GM23338 (cell line): ENCODE data around the gene CDC26. TPM values are rescaled to one million over a fixed set of nuclear protein-coding genes. Genes with fewer than 3 reads are reported as not detected.

Experiments used
- ATAC-seq: fragments of 200-7000 bp; cut with Tn5 transposase; 3 replicates; pipeline ENCODE4 v1.9.1; 2020
- DNase-seq: peaks from one replicate; pipeline ENCODE4 v3.0.0-alpha.2; 2015; ENCODE audit warnings: low spot score
- H2AFZ ChIP-seq: fragments of 200-600 bp; sonication (generic); 2 replicates; pipeline ENCODE4 v1.8.0; 2016; ENCODE audit warnings: antibody characterized with exemption, mild to moderate bottlenecking, moderate library complexity
- H3F3A ChIP-seq: fragments of 200-600 bp; sonication (generic); replicated peaks from 2 replicates; pipeline ENCODE4 v1.8.0; 2017; ENCODE audit warnings: antibody characterized with exemption, mixed run types, low read depth
- H3K27ac ChIP-seq: fragments of 200-600 bp; sonication (generic); 2 replicates; pipeline ENCODE4 v1.6.1; 2016; ENCODE audit warnings: low read depth
- H3K27me3 ChIP-seq: fragments of 200-600 bp; sonication (generic); 2 replicates; pipeline ENCODE4 v1.8.0; 2016; ENCODE audit warnings: mild to moderate bottlenecking, mixed run types, moderate library complexity; ENCODE audit not compliant: insufficient read depth
- H3K36me3 ChIP-seq: fragments of 200-600 bp; sonication (generic); 2 replicates; pipeline ENCODE4 v1.8.0; 2016; ENCODE audit warnings: mild to moderate bottlenecking; ENCODE audit not compliant: insufficient read depth
- H3K4me1 ChIP-seq: fragments of 200-600 bp; sonication (generic); 2 replicates; pipeline ENCODE4 v1.8.0; 2016; ENCODE audit warnings: mild to moderate bottlenecking, moderate library complexity; ENCODE audit not compliant: insufficient read depth
- H3K4me2 ChIP-seq: fragments of 200-600 bp; sonication (generic); 2 replicates; pipeline ENCODE4 v1.7.1; 2017; ENCODE audit warnings: mixed run types
- H3K4me3 ChIP-seq: fragments of 200-600 bp; sonication (generic); 2 replicates; pipeline ENCODE4 v1.6.1; 2016; ENCODE audit warnings: mixed run types
- H3K79me2 ChIP-seq: fragments of 200-600 bp; sonication (generic); replicated peaks from 2 replicates; pipeline ENCODE4 v1.8.0; 2017; ENCODE audit warnings: mild to moderate bottlenecking; ENCODE audit not compliant: insufficient read depth
- H3K9me2 ChIP-seq: fragments of 200-600 bp; sonication (generic); 2 replicates; pipeline ENCODE4 v1.8.0; 2017; ENCODE audit not compliant: insufficient read depth
- H4K20me1 ChIP-seq: fragments of 200-600 bp; sonication (generic); replicated peaks from 2 replicates; pipeline ENCODE4 v1.8.0; 2017; ENCODE audit warnings: mild to moderate bottlenecking; ENCODE audit not compliant: insufficient read depth
- H3K27ac Mint-ChIP-seq: 2 replicates; pipeline ENCODE4 v1.8.0; 2020; ENCODE audit warnings: inconsistent platforms, mild to moderate bottlenecking, moderate library complexity, mixed read lengths
- H3K27me3 Mint-ChIP-seq: 3 replicates; pipeline ENCODE4 v1.8.0; 2022; ENCODE audit warnings: low read depth, mild to moderate bottlenecking, moderate library complexity, mixed read lengths, inconsistent platforms; ENCODE audit not compliant: insufficient read depth, poor library complexity
- H3K36me3 Mint-ChIP-seq: 3 replicates; pipeline ENCODE4 v1.8.0; 2021; ENCODE audit warnings: low read depth, mild to moderate bottlenecking, inconsistent platforms, moderate library complexity, mixed read lengths
- H3K4me1 Mint-ChIP-seq: 3 replicates; pipeline ENCODE4 v1.8.0; 2020; ENCODE audit warnings: mild to moderate bottlenecking, inconsistent platforms, mixed read lengths
- H3K4me3 Mint-ChIP-seq: 3 replicates; pipeline ENCODE4 v1.8.0; 2021; ENCODE audit warnings: moderate library complexity, mild to moderate bottlenecking, inconsistent platforms, mixed read lengths
- H3K9me3 Mint-ChIP-seq: 3 replicates; pipeline ENCODE4 v1.8.0; 2020; ENCODE audit warnings: moderate library complexity, mild to moderate bottlenecking, inconsistent platforms, mixed read lengths
- CREB1 ChIP-seq: fragments of 250-450 bp; sonication (Bioruptor Pico); IDR thresholded peaks from 2 replicates; pipeline ENCODE4 v1.5.0; 2020; ENCODE audit warnings: low read depth, mild to moderate bottlenecking, moderate library complexity
- EZH2phosphoT487 ChIP-seq: fragments of 200-600 bp; sonication (generic); IDR thresholded peaks from one replicate; pipeline ENCODE4 v1.8.1; 2018; ENCODE audit warnings: antibody characterized with exemption; ENCODE audit not compliant: unreplicated experiment
- NANOG ChIP-seq: IDR thresholded peaks from 2 replicates; pipeline ENCODE4 v1.6.1; 2016; ENCODE audit warnings: antibody characterized with exemption, borderline replicate concordance
- POLR2AphosphoS5 ChIP-seq: IDR thresholded peaks from 2 replicates; pipeline ENCODE4 v1.6.1; 2016; ENCODE audit warnings: antibody characterized with exemption, low read depth
- STAT1 ChIP-seq: IDR thresholded peaks from one replicate; pipeline ENCODE4 v1.6.1; 2016; ENCODE audit warnings: antibody characterized with exemption; ENCODE audit not compliant: unreplicated experiment
- polyA plus RNA-seq: library from polyadenylated mRNA; unstranded; fragments of >200 nt; fragmentation: Nextera tagmentation; extraction: Ambion mirVana; gene quantifications from 2 replicates; pipeline ENCODE4 v1.2.1, GENCODE V29; 2016
- total RNA-seq: library from RNA; depleted of rRNA; stranded (reverse); fragments of >200 nt; shearing (Covaris generic); gene quantifications from 2 replicates; pipeline ENCODE4 v1.2.3, GENCODE V29; 2014
- TF ChIP-seq, protein P1 (sequence below): IDR thresholded peaks from one replicate; pipeline ENCODE4 v1.6.1; 2018; ENCODE audit warnings: antibody characterized with exemption; ENCODE audit not compliant: unreplicated experiment
- TF ChIP-seq, protein P2 (sequence below), 2 experiments: fragments of 200-600 bp in 1 of 2; sonication (generic) in 1 of 2; conservative IDR thresholded peaks; 2 replicates each; pipeline versions ENCODE4 v1.5.1 to v1.6.1; 2016 to 2017; ENCODE audit warnings: antibody characterized with exemption in 2 of 2, low read depth in 2 of 2, mild to moderate bottlenecking in 2 of 2, moderate library complexity in 1 of 2

Gene CDC26
- total and polyA plus RNA-seq, 2 experiments from 2014 or later, result 34.9 to 112 TPM

DNA sequence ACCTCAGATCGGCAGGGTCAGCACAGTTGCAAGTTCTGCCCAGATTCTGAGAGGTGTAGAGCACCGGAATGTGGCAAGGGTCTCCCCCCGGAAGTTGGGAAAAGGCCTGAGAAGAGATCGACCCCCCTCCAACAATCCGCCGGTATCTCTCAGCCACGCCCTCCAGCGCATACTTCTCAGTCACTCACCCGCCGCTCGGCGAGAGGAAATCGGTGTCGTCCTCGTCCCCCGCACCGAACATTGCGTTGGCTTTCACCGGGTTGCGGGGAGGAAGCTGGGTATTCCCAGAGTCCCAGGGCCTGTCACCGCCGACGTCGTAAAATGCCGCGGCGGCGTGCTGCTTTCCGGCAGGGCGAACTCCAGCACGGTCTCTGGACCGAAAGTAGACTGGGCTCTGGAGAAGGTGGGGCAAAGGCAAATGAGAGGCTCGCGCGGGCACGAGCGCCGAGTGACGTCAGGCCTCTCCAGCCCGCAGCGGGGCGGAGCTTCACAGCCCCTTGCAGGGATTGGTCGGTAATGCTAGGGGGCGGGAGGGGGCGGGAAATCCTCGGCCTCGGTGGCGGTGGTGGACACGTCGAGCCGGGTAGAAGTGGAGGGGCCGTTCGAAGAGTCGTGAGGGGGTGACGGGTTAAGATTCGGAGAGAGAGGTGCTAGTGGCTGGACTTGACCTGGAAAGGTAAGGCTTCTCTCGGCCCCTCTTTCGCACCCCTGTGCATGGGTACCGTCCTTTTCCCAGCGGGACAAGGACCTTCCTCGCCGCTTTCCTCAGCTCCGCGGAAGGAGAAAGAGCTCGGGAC, 54.2 kb downstream of the CDC26 start, which contains the start of the genes FKBP15 and SLC31A1 (continued):
- TF ChIP-seq STAT1 (no peak), NANOG (no peak), EZH2phosphoT487 (no peak), CREB1 (CRISPR knock-in tag) (peak; percentile 86)
- TF ChIP-seq, protein P1, sequence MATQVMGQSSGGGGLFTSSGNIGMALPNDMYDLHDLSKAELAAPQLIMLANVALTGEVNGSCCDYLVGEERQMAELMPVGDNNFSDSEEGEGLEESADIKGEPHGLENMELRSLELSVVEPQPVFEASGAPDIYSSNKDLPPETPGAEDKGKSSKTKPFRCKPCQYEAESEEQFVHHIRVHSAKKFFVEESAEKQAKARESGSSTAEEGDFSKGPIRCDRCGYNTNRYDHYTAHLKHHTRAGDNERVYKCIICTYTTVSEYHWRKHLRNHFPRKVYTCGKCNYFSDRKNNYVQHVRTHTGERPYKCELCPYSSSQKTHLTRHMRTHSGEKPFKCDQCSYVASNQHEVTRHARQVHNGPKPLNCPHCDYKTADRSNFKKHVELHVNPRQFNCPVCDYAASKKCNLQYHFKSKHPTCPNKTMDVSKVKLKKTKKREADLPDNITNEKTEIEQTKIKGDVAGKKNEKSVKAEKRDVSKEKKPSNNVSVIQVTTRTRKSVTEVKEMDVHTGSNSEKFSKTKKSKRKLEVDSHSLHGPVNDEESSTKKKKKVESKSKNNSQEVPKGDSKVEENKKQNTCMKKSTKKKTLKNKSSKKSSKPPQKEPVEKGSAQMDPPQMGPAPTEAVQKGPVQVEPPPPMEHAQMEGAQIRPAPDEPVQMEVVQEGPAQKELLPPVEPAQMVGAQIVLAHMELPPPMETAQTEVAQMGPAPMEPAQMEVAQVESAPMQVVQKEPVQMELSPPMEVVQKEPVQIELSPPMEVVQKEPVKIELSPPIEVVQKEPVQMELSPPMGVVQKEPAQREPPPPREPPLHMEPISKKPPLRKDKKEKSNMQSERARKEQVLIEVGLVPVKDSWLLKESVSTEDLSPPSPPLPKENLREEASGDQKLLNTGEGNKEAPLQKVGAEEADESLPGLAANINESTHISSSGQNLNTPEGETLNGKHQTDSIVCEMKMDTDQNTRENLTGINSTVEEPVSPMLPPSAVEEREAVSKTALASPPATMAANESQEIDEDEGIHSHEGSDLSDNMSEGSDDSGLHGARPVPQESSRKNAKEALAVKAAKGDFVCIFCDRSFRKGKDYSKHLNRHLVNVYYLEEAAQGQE, result no peak

DNA sequence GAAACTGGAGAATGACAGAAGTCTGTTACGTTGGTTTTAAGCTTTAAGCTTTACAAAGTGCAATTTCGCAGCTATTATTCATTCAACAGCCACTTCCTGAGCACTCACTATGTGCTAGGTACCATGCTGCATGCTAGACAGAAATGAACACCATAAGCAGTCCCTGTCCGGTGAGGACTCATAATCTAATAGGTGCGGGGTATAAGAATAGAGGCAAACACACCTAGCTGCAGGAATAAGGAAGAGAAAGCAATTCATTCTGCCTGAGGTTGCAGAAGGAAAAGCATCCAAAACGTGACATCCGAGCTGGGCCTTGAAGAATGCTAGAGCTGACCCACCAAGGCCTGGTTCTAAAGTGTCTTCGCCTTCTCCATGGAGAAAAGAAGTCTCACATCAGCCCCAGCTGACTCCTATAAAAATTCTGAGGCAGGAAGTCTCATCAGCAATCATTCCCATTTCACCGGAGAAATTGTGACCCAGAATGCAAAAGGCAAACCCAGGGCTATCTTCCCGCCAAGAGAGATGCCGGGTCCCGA, 54.8 kb downstream of the CDC26 start:
- no peaks in the 10 kb centered on the region; the same call in 2 of the 3 replicates for H3K36me3 Mint-ChIP-seq
- peaks cover 9% of the 10 kb centered on the region; the same call in 1 of the 2 replicates for H3K4me1 ChIP-seq
- H3K4me3 Mint-ChIP-seq, result peak overlapping the region; percentile 98
- H3K9me3 Mint-ChIP-seq, result no peaks in the 10 kb centered on the region
- H3K27me3 ChIP-seq, result no peaks in the 10 kb centered on the region
- peaks cover 15% of the 10 kb centered on the region for H3K4me1 Mint-ChIP-seq
- H3K27ac ChIP-seq, result peak overlapping the region; percentile 90
- H3K27ac Mint-ChIP-seq, result peak overlapping the region; percentile 95
- peak overlapping the region; percentile 96; the same call in 1 of the 2 replicates for H2AFZ ChIP-seq
- no peaks in the 10 kb centered on the region for H3K36me3 ChIP-seq
- no peak for ATAC-seq
- H3K27me3 Mint-ChIP-seq, result peaks cover 9% of the 10 kb centered on the region
- H4K20me1 ChIP-seq, result no peaks in the 10 kb centered on the region
- TF ChIP-seq POLR2AphosphoS5 (no peak), STAT1 (no peak)
- TF ChIP-seq, protein P2, sequence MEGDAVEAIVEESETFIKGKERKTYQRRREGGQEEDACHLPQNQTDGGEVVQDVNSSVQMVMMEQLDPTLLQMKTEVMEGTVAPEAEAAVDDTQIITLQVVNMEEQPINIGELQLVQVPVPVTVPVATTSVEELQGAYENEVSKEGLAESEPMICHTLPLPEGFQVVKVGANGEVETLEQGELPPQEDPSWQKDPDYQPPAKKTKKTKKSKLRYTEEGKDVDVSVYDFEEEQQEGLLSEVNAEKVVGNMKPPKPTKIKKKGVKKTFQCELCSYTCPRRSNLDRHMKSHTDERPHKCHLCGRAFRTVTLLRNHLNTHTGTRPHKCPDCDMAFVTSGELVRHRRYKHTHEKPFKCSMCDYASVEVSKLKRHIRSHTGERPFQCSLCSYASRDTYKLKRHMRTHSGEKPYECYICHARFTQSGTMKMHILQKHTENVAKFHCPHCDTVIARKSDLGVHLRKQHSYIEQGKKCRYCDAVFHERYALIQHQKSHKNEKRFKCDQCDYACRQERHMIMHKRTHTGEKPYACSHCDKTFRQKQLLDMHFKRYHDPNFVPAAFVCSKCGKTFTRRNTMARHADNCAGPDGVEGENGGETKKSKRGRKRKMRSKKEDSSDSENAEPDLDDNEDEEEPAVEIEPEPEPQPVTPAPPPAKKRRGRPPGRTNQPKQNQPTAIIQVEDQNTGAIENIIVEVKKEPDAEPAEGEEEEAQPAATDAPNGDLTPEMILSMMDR (conservative IDR thresholded peaks at IDR 0.05; ENCODE audit: low read depth in 2 of 2), result no peak
- H3F3A ChIP-seq, result no peaks in the 10 kb centered on the region
- DNase-seq, result no peak
- no peaks in the 10 kb centered on the region for H3K9me2 ChIP-seq
- peak overlapping the region; percentile 97 for H3K4me3 ChIP-seq
- peak overlapping the region; percentile 99 for H3K4me2 ChIP-seq
- H3K79me2 ChIP-seq, result peaks cover 55% of the 10 kb centered on the region
